SK-N-SH treated with all-trans-retinoic acid at 6 μM for 48 hours (cell line): ENCODE data around the gene ANKDD1A.
A peak's percentile ranks its signal among the peaks of the same experiment; 100 is the strongest.

Experiments
- ATAC-seq: fragments of 200-7000 bp; cut with Tn5 transposase; 3 replicates; pipeline ENCODE4 v1.9.1; 2020; ENCODE audit warnings: mild to moderate bottlenecking, moderate library complexity
- ARNTL ChIP-seq: fragments of 450-650 bp; formaldehyde crosslinking; IDR thresholded peaks from 2 replicates; pipeline ENCODE4 v1.5.0; 2020; ENCODE audit warnings: low read depth, mild to moderate bottlenecking, moderate library complexity, borderline replicate concordance
- BACH2 ChIP-seq: fragments of 250-450 bp; sonication (Bioruptor Pico); IDR thresholded peaks from 2 replicates; pipeline ENCODE4 v1.9.0; 2021; ENCODE audit warnings: mild to moderate bottlenecking, borderline replicate concordance
- CREB5 ChIP-seq: fragments of 250-450 bp; sonication (Bioruptor Pico); IDR thresholded peaks from 2 replicates; pipeline ENCODE4 v1.5.1; 2020; ENCODE audit warnings: low read depth, mild to moderate bottlenecking, moderate library complexity
- CSDC2 ChIP-seq: fragments of 250-450 bp; sonication (Bioruptor Pico); IDR thresholded peaks from 2 replicates; pipeline ENCODE4 v1.5.0; 2020; ENCODE audit warnings: mild to moderate bottlenecking, moderate library complexity
- CSRNP3 ChIP-seq: fragments of 250-450 bp; sonication (Bioruptor Pico); IDR thresholded peaks from 2 replicates; pipeline ENCODE4 v1.5.1; 2021; ENCODE audit warnings: mild to moderate bottlenecking, moderate library complexity
- ESRRG ChIP-seq: fragments of 250-450 bp; sonication (Bioruptor Pico); IDR thresholded peaks from 2 replicates; pipeline ENCODE4 v1.6.1; 2021; ENCODE audit warnings: mild to moderate bottlenecking
- GLIS3 ChIP-seq: fragments of 250-450 bp; sonication (Bioruptor Pico); IDR thresholded peaks from 2 replicates; pipeline ENCODE4 v1.5.0; 2020; ENCODE audit warnings: mild to moderate bottlenecking, moderate library complexity
- ISL1 ChIP-seq: fragments of 250-450 bp; sonication (Bioruptor Pico); IDR thresholded peaks from 2 replicates; pipeline ENCODE4 v2.1.2; 2022; ENCODE audit warnings: mild to moderate bottlenecking, moderate library complexity
- PATZ1 ChIP-seq: fragments of 250-450 bp; sonication (Bioruptor Pico); IDR thresholded peaks from 2 replicates; pipeline ENCODE4 v1.8.0; 2020; ENCODE audit warnings: mild to moderate bottlenecking, moderate library complexity, borderline replicate concordance
- POU6F1 ChIP-seq: fragments of 250-450 bp; sonication (Bioruptor Pico); IDR thresholded peaks from 2 replicates; pipeline ENCODE4 v1.8.0; 2021; ENCODE audit warnings: low read depth, mild to moderate bottlenecking, moderate library complexity, borderline replicate concordance
- PPARA ChIP-seq: fragments of 250-450 bp; sonication (Bioruptor Pico); IDR thresholded peaks from 2 replicates; pipeline ENCODE4 v1.5.0; 2020; ENCODE audit warnings: mild to moderate bottlenecking, borderline replicate concordance
- SNAI2 ChIP-seq: fragments of 250-450 bp; sonication (Bioruptor Pico); IDR thresholded peaks from 2 replicates; pipeline ENCODE4 v1.5.0; 2020; ENCODE audit warnings: mild to moderate bottlenecking, moderate library complexity
- TCF4 ChIP-seq: fragments of 250-450 bp; sonication (Bioruptor Pico); IDR thresholded peaks from 2 replicates; pipeline ENCODE4 v1.8.0; 2021; ENCODE audit warnings: mild to moderate bottlenecking, moderate library complexity, borderline replicate concordance
- TOX ChIP-seq: fragments of 250-450 bp; sonication (Bioruptor Pico); IDR thresholded peaks from 2 replicates; pipeline ENCODE4 v1.8.0; 2021; ENCODE audit warnings: mild to moderate bottlenecking, moderate library complexity, borderline replicate concordance
- ZC3H10 ChIP-seq: fragments of 250-450 bp; sonication (Bioruptor Pico); IDR thresholded peaks from 2 replicates; pipeline ENCODE4 v1.5.1; 2021; ENCODE audit warnings: mild to moderate bottlenecking, moderate library complexity
- ZFP3 ChIP-seq: fragments of 250-450 bp; sonication (Bioruptor Pico); IDR thresholded peaks from 2 replicates; pipeline ENCODE4 v1.5.0; 2020; ENCODE audit warnings: mild to moderate bottlenecking, moderate library complexity
- ZFP30 ChIP-seq: fragments of 450-650 bp; formaldehyde crosslinking; IDR thresholded peaks from 2 replicates; pipeline ENCODE4 v1.5.0; 2022; ENCODE audit warnings: mild to moderate bottlenecking, moderate library complexity
- ZNF565 ChIP-seq: fragments of 450-650 bp; formaldehyde crosslinking; conservative IDR thresholded peaks from 2 replicates; pipeline ENCODE4 v1.5.0; 2020; ENCODE audit warnings: low read depth, mild to moderate bottlenecking, moderate library complexity
- ZNF70 ChIP-seq: fragments of 450-650 bp; formaldehyde crosslinking; IDR thresholded peaks from 2 replicates; pipeline ENCODE4 v1.5.0; 2020; ENCODE audit warnings: mild to moderate bottlenecking, moderate library complexity
- ZNF8 ChIP-seq: fragments of 450-650 bp; formaldehyde crosslinking; IDR thresholded peaks from 2 replicates; pipeline ENCODE4 v1.5.0; 2020; ENCODE audit warnings: mild to moderate bottlenecking, moderate library complexity
- TF ChIP-seq, protein P1 (sequence below): fragments of 250-450 bp; sonication (Bioruptor Pico); IDR thresholded peaks from 2 replicates; pipeline ENCODE4 v1.5.0; 2020; ENCODE audit warnings: mild to moderate bottlenecking, moderate library complexity

The ANKDD1A gene

DNA sequence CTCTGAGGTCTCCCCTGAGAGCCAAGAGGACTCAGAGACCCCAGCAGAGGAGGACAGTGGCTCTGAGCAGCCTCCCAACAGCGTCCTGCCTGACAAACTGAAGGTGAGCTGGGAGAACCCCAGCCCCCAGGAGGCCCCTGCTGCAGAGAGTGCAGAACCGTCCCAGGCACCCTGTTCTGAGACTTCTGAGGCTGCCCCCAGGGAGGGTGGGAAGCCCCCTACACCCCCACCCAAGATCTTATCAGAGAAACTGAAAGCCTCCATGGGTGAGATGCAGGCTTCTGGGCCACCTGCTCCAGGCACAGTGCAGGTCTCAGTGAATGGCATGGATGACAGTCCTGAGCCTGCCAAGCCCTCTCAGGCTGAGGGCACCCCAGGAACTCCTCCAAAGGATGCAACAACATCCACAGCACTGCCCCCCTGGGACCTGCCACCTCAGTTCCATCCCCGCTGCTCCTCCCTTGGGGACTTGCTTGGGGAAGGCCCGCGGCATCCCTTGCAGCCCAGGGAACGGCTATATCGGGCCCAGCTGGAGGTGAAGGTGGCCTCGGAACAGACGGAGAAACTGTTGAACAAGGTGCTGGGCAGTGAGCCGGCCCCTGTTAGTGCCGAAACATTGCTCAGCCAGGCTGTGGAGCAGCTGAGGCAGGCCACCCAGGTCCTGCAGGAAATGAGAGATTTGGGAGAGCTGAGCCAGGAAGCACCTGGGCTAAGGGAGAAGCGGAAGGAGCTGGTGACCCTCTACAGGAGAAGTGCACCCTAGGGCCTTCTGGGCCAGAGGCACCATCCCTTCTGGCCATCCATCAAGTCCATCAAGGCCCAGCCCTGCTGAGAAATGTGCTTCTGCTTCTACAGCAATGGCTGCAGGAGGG lies 46.3 kb upstream of the ANKDD1A start:
- ATAC-seq: no peak; the same call in 2 of the 3 replicates
- TF ChIP-seq CREB5 (CRISPR knock-in tag): no peak
- TF ChIP-seq SNAI2 (CRISPR knock-in tag): no peak
- TF ChIP-seq ARNTL (CRISPR knock-in tag): no peak
- no peak for TF ChIP-seq POU6F1 (CRISPR knock-in tag)
- no peak for TF ChIP-seq ISL1 (CRISPR knock-in tag)
- no peak for TF ChIP-seq ZNF565
- no peak for TF ChIP-seq PATZ1 (CRISPR knock-in tag)
- TF ChIP-seq PPARA (CRISPR knock-in tag): no peak
- TF ChIP-seq CSRNP3 (CRISPR knock-in tag): no peak
- no peak for TF ChIP-seq ZFP30 (CRISPR knock-in tag)
- TF ChIP-seq ZFP3: no peak
- TF ChIP-seq, protein P1, sequence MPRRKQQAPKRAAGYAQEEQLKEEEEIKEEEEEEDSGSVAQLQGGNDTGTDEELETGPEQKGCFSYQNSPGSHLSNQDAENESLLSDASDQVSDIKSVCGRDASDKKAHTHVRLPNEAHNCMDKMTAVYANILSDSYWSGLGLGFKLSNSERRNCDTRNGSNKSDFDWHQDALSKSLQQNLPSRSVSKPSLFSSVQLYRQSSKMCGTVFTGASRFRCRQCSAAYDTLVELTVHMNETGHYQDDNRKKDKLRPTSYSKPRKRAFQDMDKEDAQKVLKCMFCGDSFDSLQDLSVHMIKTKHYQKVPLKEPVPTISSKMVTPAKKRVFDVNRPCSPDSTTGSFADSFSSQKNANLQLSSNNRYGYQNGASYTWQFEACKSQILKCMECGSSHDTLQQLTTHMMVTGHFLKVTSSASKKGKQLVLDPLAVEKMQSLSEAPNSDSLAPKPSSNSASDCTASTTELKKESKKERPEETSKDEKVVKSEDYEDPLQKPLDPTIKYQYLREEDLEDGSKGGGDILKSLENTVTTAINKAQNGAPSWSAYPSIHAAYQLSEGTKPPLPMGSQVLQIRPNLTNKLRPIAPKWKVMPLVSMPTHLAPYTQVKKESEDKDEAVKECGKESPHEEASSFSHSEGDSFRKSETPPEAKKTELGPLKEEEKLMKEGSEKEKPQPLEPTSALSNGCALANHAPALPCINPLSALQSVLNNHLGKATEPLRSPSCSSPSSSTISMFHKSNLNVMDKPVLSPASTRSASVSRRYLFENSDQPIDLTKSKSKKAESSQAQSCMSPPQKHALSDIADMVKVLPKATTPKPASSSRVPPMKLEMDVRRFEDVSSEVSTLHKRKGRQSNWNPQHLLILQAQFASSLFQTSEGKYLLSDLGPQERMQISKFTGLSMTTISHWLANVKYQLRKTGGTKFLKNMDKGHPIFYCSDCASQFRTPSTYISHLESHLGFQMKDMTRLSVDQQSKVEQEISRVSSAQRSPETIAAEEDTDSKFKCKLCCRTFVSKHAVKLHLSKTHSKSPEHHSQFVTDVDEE (CRISPR knock-in tag): no peak
- TF ChIP-seq TOX: no peak
- TF ChIP-seq TCF4 (CRISPR knock-in tag): no peak
- no peak for TF ChIP-seq BACH2 (CRISPR knock-in tag)
- no peak for TF ChIP-seq ZNF70 (CRISPR knock-in tag)
- TF ChIP-seq GLIS3: no peak
- no peak for TF ChIP-seq CSDC2 (CRISPR knock-in tag)

GRCh38 chr15:64865998-64866520 lies 45.6 kb upstream of the ANKDD1A start:
- peak; percentile 28; the same call in 2 of the 3 replicates for ATAC-seq
- TF ChIP-seq SNAI2 (CRISPR knock-in tag): no peak
- no peak for TF ChIP-seq PPARA (CRISPR knock-in tag)
- TF ChIP-seq, protein P1 (CRISPR knock-in tag): no peak
- no peak for TF ChIP-seq CSRNP3 (CRISPR knock-in tag)
- no peak for TF ChIP-seq ZNF8 (CRISPR knock-in tag)
- no peak for TF ChIP-seq ZNF565
- TF ChIP-seq ZC3H10 (CRISPR knock-in tag): no peak
- TF ChIP-seq TOX: no peak
- TF ChIP-seq ESRRG (CRISPR knock-in tag): no peak
- TF ChIP-seq POU6F1 (CRISPR knock-in tag): no peak
